GM23338 (cell line): ENCODE results near the gene YOD1. TPM values are rescaled to one million over a fixed set of nuclear protein-coding genes. Genes with fewer than 3 reads are reported as not detected.

ENCODE experiments used
- ATAC-seq: fragments of 200-7000 bp; cut with Tn5 transposase; 3 replicates; pipeline ENCODE4 v1.9.1; 2020
- DNase-seq: peaks from one replicate; pipeline ENCODE4 v3.0.0-alpha.2; 2015; ENCODE audit warnings: low spot score
- H2AFZ ChIP-seq: fragments of 200-600 bp; sonication (generic); 2 replicates; pipeline ENCODE4 v1.8.0; 2016; ENCODE audit warnings: antibody characterized with exemption, mild to moderate bottlenecking, moderate library complexity
- H3F3A ChIP-seq: fragments of 200-600 bp; sonication (generic); replicated peaks from 2 replicates; pipeline ENCODE4 v1.8.0; 2017; ENCODE audit warnings: antibody characterized with exemption, mixed run types, low read depth
- H3K27ac ChIP-seq: fragments of 200-600 bp; sonication (generic); 2 replicates; pipeline ENCODE4 v1.6.1; 2016; ENCODE audit warnings: low read depth
- H3K27me3 ChIP-seq: fragments of 200-600 bp; sonication (generic); 2 replicates; pipeline ENCODE4 v1.8.0; 2016; ENCODE audit warnings: mild to moderate bottlenecking, mixed run types, moderate library complexity; ENCODE audit not compliant: insufficient read depth
- H3K36me3 ChIP-seq: fragments of 200-600 bp; sonication (generic); 2 replicates; pipeline ENCODE4 v1.8.0; 2016; ENCODE audit warnings: mild to moderate bottlenecking; ENCODE audit not compliant: insufficient read depth
- H3K4me1 ChIP-seq: fragments of 200-600 bp; sonication (generic); 2 replicates; pipeline ENCODE4 v1.8.0; 2016; ENCODE audit warnings: mild to moderate bottlenecking, moderate library complexity; ENCODE audit not compliant: insufficient read depth
- H3K4me2 ChIP-seq: fragments of 200-600 bp; sonication (generic); 2 replicates; pipeline ENCODE4 v1.7.1; 2017; ENCODE audit warnings: mixed run types
- H3K4me3 ChIP-seq: fragments of 200-600 bp; sonication (generic); 2 replicates; pipeline ENCODE4 v1.6.1; 2016; ENCODE audit warnings: mixed run types
- H3K79me2 ChIP-seq: fragments of 200-600 bp; sonication (generic); replicated peaks from 2 replicates; pipeline ENCODE4 v1.8.0; 2017; ENCODE audit warnings: mild to moderate bottlenecking; ENCODE audit not compliant: insufficient read depth
- H3K9me2 ChIP-seq: fragments of 200-600 bp; sonication (generic); 2 replicates; pipeline ENCODE4 v1.8.0; 2017; ENCODE audit not compliant: insufficient read depth
- H4K20me1 ChIP-seq: fragments of 200-600 bp; sonication (generic); replicated peaks from 2 replicates; pipeline ENCODE4 v1.8.0; 2017; ENCODE audit warnings: mild to moderate bottlenecking; ENCODE audit not compliant: insufficient read depth
- H3K27ac Mint-ChIP-seq: 2 replicates; pipeline ENCODE4 v1.8.0; 2020; ENCODE audit warnings: inconsistent platforms, mild to moderate bottlenecking, moderate library complexity, mixed read lengths
- H3K27me3 Mint-ChIP-seq: 3 replicates; pipeline ENCODE4 v1.8.0; 2022; ENCODE audit warnings: low read depth, mild to moderate bottlenecking, moderate library complexity, mixed read lengths, inconsistent platforms; ENCODE audit not compliant: insufficient read depth, poor library complexity
- H3K36me3 Mint-ChIP-seq: 3 replicates; pipeline ENCODE4 v1.8.0; 2021; ENCODE audit warnings: low read depth, mild to moderate bottlenecking, inconsistent platforms, moderate library complexity, mixed read lengths
- H3K4me1 Mint-ChIP-seq: 3 replicates; pipeline ENCODE4 v1.8.0; 2020; ENCODE audit warnings: mild to moderate bottlenecking, inconsistent platforms, mixed read lengths
- H3K4me3 Mint-ChIP-seq: 3 replicates; pipeline ENCODE4 v1.8.0; 2021; ENCODE audit warnings: moderate library complexity, mild to moderate bottlenecking, inconsistent platforms, mixed read lengths
- H3K9me3 Mint-ChIP-seq: 3 replicates; pipeline ENCODE4 v1.8.0; 2020; ENCODE audit warnings: moderate library complexity, mild to moderate bottlenecking, inconsistent platforms, mixed read lengths
- CREB1 ChIP-seq: fragments of 250-450 bp; sonication (Bioruptor Pico); IDR thresholded peaks from 2 replicates; pipeline ENCODE4 v1.5.0; 2020; ENCODE audit warnings: low read depth, mild to moderate bottlenecking, moderate library complexity
- CTCF ChIP-seq, 2 experiments: fragments of 200-600 bp in 1 of 2; sonication (generic) in 1 of 2; conservative IDR thresholded peaks; 2 replicates each; pipeline versions ENCODE4 v1.5.1 to v1.6.1; 2016 to 2017; ENCODE audit warnings: antibody characterized with exemption in 2 of 2, low read depth in 2 of 2, mild to moderate bottlenecking in 2 of 2, moderate library complexity in 1 of 2
- EZH2 ChIP-seq: fragments of 200-600 bp; sonication (generic); IDR thresholded peaks from one replicate; pipeline ENCODE4 v1.8.0; 2017; ENCODE audit warnings: antibody characterized with exemption, mild to moderate bottlenecking, low read depth; ENCODE audit not compliant: unreplicated experiment
- EZH2phosphoT487 ChIP-seq: fragments of 200-600 bp; sonication (generic); IDR thresholded peaks from one replicate; pipeline ENCODE4 v1.8.1; 2018; ENCODE audit warnings: antibody characterized with exemption; ENCODE audit not compliant: unreplicated experiment
- JUNB ChIP-seq: IDR thresholded peaks from one replicate; pipeline ENCODE4 v1.6.1; 2016; ENCODE audit warnings: antibody characterized with exemption; ENCODE audit not compliant: unreplicated experiment
- NANOG ChIP-seq: IDR thresholded peaks from 2 replicates; pipeline ENCODE4 v1.6.1; 2016; ENCODE audit warnings: antibody characterized with exemption, borderline replicate concordance
- POLR2AphosphoS5 ChIP-seq: IDR thresholded peaks from 2 replicates; pipeline ENCODE4 v1.6.1; 2016; ENCODE audit warnings: antibody characterized with exemption, low read depth
- REST ChIP-seq: IDR thresholded peaks from one replicate; pipeline ENCODE4 v1.6.1; 2018; ENCODE audit warnings: antibody characterized with exemption; ENCODE audit not compliant: unreplicated experiment
- STAT1 ChIP-seq: IDR thresholded peaks from one replicate; pipeline ENCODE4 v1.6.1; 2016; ENCODE audit warnings: antibody characterized with exemption; ENCODE audit not compliant: unreplicated experiment
- ZNF114 ChIP-seq: fragments of 250-450 bp; sonication (Bioruptor Pico); IDR thresholded peaks from 2 replicates; pipeline ENCODE4 v1.5.0; 2020; ENCODE audit warnings: mild to moderate bottlenecking, moderate library complexity
- ZNF331 ChIP-seq: fragments of 250-450 bp; sonication (Bioruptor Pico); IDR thresholded peaks from 2 replicates; pipeline ENCODE4 v1.5.0; 2020; ENCODE audit warnings: low read depth, mild to moderate bottlenecking, moderate library complexity
- ZNF462 ChIP-seq: fragments of 250-450 bp; sonication (Bioruptor Pico); IDR thresholded peaks from 2 replicates; pipeline ENCODE4 v1.5.0; 2020; ENCODE audit warnings: mild to moderate bottlenecking, moderate library complexity
- polyA plus RNA-seq: library from polyadenylated mRNA; unstranded; fragments of >200 nt; fragmentation: Nextera tagmentation; extraction: Ambion mirVana; gene quantifications from 2 replicates; pipeline ENCODE4 v1.2.1, GENCODE V29; 2016
- total RNA-seq: library from RNA; depleted of rRNA; stranded (reverse); fragments of >200 nt; shearing (Covaris generic); gene quantifications from 2 replicates; pipeline ENCODE4 v1.2.3, GENCODE V29; 2014
- TF ChIP-seq, protein P1 (sequence below): IDR thresholded peaks from 2 replicates; pipeline ENCODE4 v1.6.1; 2016; ENCODE audit warnings: antibody characterized with exemption

The YOD1 gene
- total and polyA plus RNA-seq, 2 experiments from 2014 or later: 4.6 to 21.9 TPM

DNA sequence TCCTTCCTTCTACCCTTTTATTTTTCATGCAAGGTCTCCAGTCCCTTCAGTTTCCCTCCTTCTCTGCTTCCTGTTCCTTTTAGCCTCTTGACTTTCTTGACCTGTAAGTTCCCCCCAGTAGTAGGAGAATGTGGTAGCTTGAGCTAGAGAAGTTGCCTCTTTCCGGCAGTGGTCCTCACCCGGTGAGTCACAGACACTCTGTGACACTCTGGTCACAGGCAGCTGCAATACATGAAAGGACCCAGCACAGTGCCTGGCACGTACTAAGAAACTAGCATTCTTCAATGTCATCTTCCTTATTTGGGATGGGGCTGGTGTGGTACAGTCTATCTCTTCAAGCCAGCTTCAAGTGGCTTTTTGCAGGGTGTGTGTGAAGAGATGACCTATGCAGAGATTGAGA lies 18.1 kb upstream of the YOD1 start:
- ATAC-seq (no peak), DNase-seq (no peak)
- no peaks in the 10 kb centered on the region for H3K9me3 Mint-ChIP-seq
- no peak overlapping the region for H3K27ac ChIP-seq
- no peak overlapping the region for H3K4me3 Mint-ChIP-seq
- H4K20me1 ChIP-seq: 0 out of 2 replicates have a peak, but pooled peaks cover 2% of the 10 kb centered on the region
- H3K27me3 Mint-ChIP-seq: no peaks in the 10 kb centered on the region
- H3K79me2 ChIP-seq: no peaks in the 10 kb centered on the region
- H3K27me3 ChIP-seq: no peaks in the 10 kb centered on the region
- no peak overlapping the region for H3K4me3 ChIP-seq
- TF ChIP-seq EZH2phosphoT487 (no peak), REST (no peak), EZH2 (no peak), ZNF331 (CRISPR knock-in tag) (no peak), POLR2AphosphoS5 (no peak), ZNF462 (CRISPR knock-in tag) (no peak), ZNF114 (CRISPR knock-in tag) (no peak), NANOG (no peak), CTCF (conservative IDR thresholded peaks at IDR 0.05; ENCODE audit: low read depth in 2 of 2) (no peak), CREB1 (CRISPR knock-in tag) (no peak), JUNB (no peak), STAT1 (no peak)
- TF ChIP-seq, protein P1, sequence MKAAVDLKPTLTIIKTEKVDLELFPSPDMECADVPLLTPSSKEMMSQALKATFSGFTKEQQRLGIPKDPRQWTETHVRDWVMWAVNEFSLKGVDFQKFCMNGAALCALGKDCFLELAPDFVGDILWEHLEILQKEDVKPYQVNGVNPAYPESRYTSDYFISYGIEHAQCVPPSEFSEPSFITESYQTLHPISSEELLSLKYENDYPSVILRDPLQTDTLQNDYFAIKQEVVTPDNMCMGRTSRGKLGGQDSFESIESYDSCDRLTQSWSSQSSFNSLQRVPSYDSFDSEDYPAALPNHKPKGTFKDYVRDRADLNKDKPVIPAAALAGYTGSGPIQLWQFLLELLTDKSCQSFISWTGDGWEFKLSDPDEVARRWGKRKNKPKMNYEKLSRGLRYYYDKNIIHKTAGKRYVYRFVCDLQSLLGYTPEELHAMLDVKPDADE: no peak
- peaks cover 4% of the 10 kb centered on the region; the same call in 1 of the 2 replicates for H3K36me3 ChIP-seq
- H3F3A ChIP-seq: no peaks in the 10 kb centered on the region
- H3K4me1 Mint-ChIP-seq: no peaks in the 10 kb centered on the region
- H2AFZ ChIP-seq: no peak overlapping the region
- H3K4me1 ChIP-seq: no peaks in the 10 kb centered on the region
- H3K27ac Mint-ChIP-seq: no peak overlapping the region
- no peak overlapping the region for H3K4me2 ChIP-seq
- H3K36me3 Mint-ChIP-seq: peaks cover 28% of the 10 kb centered on the region
- no peaks in the 10 kb centered on the region for H3K9me2 ChIP-seq
